RWPE1 (cell line): Measurements from ENCODE around the gene TNS1.

Experiments
- CTCF ChIA-PET: fragments of 350-600 bp; sonication (Branson Sonifier 250); formaldehyde crosslinking; extraction: SDS; loops from one replicate; lab custom pipeline; 2021; lab: Yijun Ruan, JAX
- POLR2A ChIA-PET: fragments of 400-600 bp; formaldehyde crosslinking; extraction: SDS; loops from one replicate; lab custom pipeline; 2020; ENCODE audit warnings: antibody characterized with exemption; ENCODE audit not compliant: low non-redundant PET; lab: Yijun Ruan, JAX
- DNase-seq: peaks from one replicate; pipeline ENCODE4 v3.0.0; 2012; ENCODE audit warnings: low spot score
- H3K27ac ChIP-seq: fragments of 450-650 bp; 2 replicates; pipeline ENCODE4 v1.5.1; 2017
- TF ChIP-seq, protein P1 (sequence below): fragments of 450-650 bp; conservative IDR thresholded peaks from 2 replicates; pipeline ENCODE4 v1.5.1; 2017; ENCODE audit warnings: low read depth, mild to moderate bottlenecking

The TNS1 gene

DNA sequence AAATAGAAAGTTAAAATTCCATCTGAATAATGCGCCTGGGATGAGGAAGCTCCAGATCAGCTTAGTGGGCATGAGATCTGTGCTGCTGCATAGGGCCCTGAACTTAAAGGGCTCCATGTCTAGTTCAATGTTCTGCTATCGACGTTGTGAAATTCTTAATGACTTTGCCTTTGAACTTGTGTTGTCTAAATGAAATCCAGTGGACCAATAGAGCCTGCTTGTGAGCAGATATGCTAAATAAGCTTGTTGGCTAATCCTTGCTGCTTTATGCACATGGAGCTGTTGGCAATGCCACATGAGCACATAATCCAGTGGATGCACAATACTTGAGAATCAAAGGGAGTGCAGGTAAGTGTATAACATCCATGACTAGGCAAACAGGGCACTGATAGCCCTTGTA is 228.6 kb downstream of the TNS1 start:
- CTCF ChIA-PET = interaction anchor here (0.8 kb wide), 1 partner anchor 12 kb away, joined by 6 read pairs; no protein-coding TSS in a partner anchor
- POLR2A ChIA-PET = no interaction called here
- no peak for DNase-seq
- H3K27ac ChIP-seq = no peak overlapping the region
- TF ChIP-seq, protein P1, sequence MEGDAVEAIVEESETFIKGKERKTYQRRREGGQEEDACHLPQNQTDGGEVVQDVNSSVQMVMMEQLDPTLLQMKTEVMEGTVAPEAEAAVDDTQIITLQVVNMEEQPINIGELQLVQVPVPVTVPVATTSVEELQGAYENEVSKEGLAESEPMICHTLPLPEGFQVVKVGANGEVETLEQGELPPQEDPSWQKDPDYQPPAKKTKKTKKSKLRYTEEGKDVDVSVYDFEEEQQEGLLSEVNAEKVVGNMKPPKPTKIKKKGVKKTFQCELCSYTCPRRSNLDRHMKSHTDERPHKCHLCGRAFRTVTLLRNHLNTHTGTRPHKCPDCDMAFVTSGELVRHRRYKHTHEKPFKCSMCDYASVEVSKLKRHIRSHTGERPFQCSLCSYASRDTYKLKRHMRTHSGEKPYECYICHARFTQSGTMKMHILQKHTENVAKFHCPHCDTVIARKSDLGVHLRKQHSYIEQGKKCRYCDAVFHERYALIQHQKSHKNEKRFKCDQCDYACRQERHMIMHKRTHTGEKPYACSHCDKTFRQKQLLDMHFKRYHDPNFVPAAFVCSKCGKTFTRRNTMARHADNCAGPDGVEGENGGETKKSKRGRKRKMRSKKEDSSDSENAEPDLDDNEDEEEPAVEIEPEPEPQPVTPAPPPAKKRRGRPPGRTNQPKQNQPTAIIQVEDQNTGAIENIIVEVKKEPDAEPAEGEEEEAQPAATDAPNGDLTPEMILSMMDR = no peak

DNA sequence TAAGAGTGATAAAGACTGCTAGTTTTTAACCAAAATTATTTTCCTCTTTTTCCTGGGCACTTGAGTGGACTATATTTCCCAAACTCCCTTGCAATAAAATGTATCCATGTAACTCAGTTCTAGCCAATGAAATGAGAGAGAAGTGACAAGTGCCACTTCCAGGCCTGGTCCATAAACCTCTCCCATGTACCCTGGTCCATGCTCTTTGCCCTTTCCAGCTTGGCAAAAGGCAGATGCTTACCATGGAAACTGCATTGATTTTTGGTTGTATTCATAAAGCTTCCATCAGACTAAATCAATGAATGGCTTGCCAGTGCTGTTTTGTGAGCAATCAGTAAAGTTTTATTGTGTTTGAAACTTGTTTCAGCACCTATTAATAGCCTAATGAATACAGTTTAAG is 229.3 kb downstream of the TNS1 start:
- CTCF ChIA-PET = interaction anchor here (0.8 kb wide), 1 partner anchor 12 kb away, joined by 6 read pairs; no protein-coding TSS in a partner anchor
- TF ChIP-seq, protein P1 = no peak
- POLR2A ChIA-PET = no interaction called here
- no peak overlapping the region for H3K27ac ChIP-seq
- DNase-seq = no peak

DNA sequence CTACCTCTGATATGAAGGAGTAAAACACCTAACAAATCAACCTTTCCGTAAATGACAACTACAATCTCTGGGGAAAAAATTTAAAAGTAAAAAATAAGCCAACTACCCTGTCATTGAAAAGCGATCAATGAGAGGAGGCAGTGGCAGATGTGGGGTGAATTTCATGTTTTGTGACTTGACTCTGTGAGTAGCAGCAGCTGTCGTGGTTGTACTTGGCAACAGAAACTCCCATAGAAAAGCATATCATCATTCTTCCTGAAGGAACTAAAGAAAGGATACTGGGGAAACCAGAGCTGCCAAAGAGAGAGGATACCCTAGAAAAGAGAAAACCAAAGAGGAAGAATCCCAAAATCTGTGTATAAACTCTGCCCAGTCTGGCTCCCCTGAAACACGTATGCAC is 236.4 kb downstream of the TNS1 start:
- DNase-seq = no peak
- H3K27ac ChIP-seq = no peak overlapping the region
- ChIA-PET POLR2A (no interaction called here), CTCF (no interaction called here)
- TF ChIP-seq, protein P1 = no peak

DNA sequence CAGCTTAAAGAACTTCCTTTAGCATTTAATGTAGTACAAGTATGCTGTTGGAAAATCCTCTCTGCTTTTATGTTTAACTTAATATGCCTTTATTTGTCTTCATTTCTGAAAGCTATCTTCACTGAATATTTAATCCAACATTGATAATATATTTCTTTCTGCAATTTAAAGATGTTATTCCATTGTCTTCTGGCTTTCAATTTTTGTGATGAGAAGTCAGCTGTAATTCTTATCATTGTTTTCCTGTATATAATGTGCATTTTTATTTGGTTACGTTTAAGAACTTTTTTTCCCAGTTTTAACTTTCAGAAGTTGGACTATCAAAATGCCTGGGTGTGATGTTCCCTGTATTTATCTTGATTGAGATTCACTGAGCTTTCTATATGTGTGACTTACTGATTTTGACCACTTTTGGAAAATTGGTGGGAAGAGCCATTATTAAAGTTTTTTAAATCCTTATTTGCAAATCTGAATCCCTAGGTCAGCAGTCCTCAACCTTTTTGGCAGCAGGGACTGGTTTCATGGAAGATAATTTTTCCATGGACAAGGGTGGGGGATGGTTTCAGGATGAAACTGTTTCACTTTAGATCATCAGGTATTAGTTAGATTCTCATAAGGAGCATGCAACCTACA is 241.0 kb downstream of the TNS1 start:
- CTCF ChIA-PET = no interaction called here
- DNase-seq = no peak
- H3K27ac ChIP-seq = no peak overlapping the region
- TF ChIP-seq, protein P1 = no peak
- POLR2A ChIA-PET = no interaction called here

DNA sequence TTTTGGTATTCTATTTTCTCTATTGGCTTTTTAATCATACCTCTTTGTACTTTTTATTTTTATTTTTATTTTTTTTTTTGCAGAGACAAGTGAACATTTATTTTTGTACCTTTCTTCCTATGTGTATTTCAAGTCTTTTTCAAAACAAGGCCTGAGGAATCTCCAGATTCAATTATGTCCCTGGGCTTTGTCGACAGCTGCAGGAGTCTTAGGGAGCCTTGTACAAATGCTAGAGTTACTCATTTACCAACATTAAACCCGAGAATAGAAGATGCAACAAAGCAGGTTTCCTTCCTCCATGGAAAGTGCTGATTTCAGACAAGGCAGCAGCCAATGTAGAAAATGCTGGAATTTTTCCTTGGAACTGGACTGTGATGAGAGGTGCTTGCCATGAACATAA is 242.8 kb downstream of the TNS1 start:
- TF ChIP-seq, protein P1 = no peak
- CTCF ChIA-PET = no interaction called here
- no peak overlapping the region for H3K27ac ChIP-seq
- no peak for DNase-seq
- POLR2A ChIA-PET = no interaction called here

DNA sequence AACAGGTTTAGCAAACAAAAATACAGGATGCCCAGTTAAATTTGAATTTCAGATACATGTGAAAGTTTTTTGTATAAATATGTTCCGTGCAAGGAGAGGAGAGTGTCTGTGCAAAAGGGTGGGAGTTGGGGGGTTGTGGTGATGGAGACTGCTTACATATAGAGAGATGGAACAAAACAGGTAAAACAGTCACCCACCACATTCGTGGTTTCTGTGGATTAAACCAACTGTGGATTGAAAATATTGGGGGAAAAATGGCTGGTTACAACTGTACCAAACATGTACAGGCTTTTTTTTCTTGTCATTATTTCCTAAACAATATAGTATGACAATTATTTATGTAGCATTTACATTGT is 245.7 kb downstream of the TNS1 start:
- TF ChIP-seq, protein P1 = no peak
- no peak overlapping the region for H3K27ac ChIP-seq
- CTCF ChIA-PET = interaction anchor here (0.6 to 1.4 kb wide), 3 partner anchors 34 to 1059 kb away, joined by 3 to 5 read pairs (median 3); no protein-coding TSS in a partner anchor
- POLR2A ChIA-PET = no interaction called here
- DNase-seq = no peak
